Epithelial cell of esophagus (primary cell): ENCODE data around the gene KRTAP5-5.

ENCODE experiments used
- DNase-seq: peaks from one replicate; pipeline ENCODE4 v3.0.0; 2010; ENCODE audit warnings: low read depth
- H3K4me3 ChIP-seq: 2 replicates; pipeline ENCODE4 v1.5.1; 2011; ENCODE audit warnings: mild to moderate bottlenecking, low read length, control low read depth
- TF ChIP-seq, protein P1 (sequence below): IDR thresholded peaks from 2 replicates; pipeline ENCODE4 v1.5.1; 2011; ENCODE audit warnings: low read depth, mild to moderate bottlenecking, low read length, control low read depth, inconsistent platforms; ENCODE audit not compliant: insufficient read depth; ENCODE audit errors: missing control alignments

Gene KRTAP5-5

DNA sequence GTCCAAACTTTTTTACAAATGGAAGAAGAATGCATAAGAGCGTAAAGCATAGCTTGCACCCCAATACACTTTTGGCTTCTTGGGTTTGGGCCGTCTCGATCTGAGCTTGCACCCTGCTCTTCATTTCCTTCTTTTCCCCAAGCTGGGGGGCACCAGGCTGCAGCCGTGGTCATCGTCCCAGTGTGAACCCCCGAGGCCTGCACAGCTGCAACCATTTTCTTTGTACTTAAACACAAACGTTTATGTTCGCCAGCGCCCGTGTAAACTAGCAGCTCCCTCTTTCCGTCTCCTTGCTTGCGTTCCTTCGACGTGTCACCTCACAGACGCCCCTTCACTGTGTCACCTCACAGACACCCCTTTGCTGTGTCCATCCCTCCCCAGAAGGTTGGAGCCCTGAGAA is 10.1 kb downstream of the KRTAP5-5 start:
- no peak overlapping the region for H3K4me3 ChIP-seq
- no peak for DNase-seq
- TF ChIP-seq, protein P1, sequence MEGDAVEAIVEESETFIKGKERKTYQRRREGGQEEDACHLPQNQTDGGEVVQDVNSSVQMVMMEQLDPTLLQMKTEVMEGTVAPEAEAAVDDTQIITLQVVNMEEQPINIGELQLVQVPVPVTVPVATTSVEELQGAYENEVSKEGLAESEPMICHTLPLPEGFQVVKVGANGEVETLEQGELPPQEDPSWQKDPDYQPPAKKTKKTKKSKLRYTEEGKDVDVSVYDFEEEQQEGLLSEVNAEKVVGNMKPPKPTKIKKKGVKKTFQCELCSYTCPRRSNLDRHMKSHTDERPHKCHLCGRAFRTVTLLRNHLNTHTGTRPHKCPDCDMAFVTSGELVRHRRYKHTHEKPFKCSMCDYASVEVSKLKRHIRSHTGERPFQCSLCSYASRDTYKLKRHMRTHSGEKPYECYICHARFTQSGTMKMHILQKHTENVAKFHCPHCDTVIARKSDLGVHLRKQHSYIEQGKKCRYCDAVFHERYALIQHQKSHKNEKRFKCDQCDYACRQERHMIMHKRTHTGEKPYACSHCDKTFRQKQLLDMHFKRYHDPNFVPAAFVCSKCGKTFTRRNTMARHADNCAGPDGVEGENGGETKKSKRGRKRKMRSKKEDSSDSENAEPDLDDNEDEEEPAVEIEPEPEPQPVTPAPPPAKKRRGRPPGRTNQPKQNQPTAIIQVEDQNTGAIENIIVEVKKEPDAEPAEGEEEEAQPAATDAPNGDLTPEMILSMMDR = no peak

DNA sequence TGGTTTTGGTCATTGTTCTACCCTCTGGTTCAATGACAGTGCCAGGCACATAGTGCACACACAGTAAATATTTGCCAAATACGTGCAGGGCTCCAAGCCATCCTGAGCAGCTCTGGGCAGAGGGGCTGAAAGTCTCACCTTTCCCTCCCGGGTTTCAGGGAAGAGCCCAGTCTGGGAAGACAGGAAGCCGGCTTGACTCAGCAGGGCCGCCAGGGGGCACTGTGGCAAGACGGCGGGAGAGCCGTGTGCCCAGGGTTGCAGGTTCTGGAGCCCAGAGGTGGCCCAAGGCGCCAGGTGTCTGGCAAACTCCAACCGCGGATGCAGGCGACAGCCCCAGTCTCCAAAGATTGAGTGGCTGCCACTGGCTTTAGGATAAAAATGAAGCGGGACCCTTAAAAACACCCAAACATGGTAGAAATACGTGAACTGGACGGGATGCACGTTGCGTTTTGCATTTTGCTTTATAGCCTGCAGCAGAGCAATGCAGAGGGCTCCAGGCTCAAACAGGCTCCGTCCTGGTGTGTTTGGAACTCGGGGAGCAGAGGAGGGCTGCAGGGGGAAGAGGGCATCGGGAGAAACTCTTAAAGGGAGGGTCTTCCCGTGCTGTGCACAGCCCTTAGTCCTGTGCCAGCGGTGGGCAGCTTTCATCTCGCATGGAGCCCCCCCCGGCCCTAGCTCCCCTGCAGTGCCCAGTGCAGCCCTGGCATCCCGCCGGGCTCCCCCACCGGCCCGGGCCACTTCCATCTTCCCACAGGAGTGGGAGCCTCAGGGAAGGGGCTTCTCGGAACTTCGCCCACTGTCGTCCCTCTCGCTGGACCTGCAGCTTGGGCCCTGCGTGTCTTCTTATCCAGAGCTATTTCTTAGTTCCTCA is 10.7 kb downstream of the KRTAP5-5 start:
- no peak overlapping the region for H3K4me3 ChIP-seq
- peak; percentile 48 for DNase-seq
- TF ChIP-seq, protein P1 = peak; percentile 75

DNA sequence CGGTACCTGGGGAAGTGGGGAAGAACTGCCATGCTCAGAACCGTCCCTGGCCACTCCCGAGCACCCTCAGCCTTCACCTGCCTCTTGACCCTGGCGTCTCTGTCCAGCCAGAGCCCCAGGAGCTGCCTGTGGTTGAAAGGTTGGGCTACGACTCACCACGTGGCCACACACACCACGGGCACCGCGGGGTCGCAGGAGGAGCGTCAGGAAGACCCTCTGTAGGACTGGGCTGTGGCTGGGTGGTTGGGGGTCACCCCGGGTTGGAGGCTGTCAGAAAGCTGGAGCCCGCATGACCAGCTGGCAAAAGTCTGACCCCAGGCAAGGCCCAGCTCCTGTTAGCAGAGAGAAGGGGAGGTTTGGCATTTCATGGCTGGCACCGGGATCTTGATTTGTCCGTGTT is 11.5 kb downstream of the KRTAP5-5 start:
- no peak for DNase-seq
- TF ChIP-seq, protein P1 = no peak
- H3K4me3 ChIP-seq = no peak overlapping the region

DNA sequence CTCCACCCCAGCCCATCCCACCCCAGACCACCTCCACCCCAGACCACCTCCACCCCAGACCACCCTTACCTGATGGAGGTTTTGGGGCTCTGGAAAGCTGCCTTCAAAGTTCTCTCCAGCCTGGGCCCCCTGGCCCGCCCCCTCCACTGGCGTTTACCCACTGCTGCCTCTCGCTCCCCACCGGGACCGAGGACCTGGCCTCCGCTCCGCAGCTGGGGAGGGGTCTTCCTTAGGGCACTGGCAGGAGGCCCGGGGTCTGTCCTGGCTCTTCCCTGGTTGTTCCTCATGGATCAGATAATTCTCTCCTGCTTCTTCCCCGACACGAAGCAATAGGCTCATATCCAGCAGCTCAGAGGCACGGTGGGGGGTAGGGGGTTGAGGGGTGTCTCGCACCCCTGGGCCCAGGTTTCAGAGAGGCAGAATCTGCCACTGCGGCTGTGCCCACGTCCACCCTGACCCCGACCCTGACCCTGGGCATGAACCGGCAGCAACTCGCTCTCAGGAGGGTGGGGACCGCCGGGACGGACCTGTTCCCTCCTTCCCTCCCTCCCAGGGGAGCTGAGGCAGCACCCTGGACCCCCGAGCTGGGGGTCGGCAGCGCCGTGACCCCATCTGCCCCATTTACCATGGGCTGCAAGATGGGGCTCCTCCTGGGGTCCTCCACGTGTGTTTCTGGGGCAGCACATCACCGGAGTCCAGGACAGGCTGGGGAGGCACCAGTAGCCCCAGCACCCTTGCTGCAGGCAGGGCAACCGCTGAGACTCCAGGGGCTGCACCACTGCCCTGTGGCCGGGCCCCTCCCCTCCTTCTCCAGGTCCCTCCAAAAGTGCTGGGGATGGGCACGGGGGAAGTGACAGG is 12.9 kb downstream of the KRTAP5-5 start:
- H3K4me3 ChIP-seq = no peak overlapping the region
- TF ChIP-seq, protein P1 = no peak
- no peak for DNase-seq

DNA sequence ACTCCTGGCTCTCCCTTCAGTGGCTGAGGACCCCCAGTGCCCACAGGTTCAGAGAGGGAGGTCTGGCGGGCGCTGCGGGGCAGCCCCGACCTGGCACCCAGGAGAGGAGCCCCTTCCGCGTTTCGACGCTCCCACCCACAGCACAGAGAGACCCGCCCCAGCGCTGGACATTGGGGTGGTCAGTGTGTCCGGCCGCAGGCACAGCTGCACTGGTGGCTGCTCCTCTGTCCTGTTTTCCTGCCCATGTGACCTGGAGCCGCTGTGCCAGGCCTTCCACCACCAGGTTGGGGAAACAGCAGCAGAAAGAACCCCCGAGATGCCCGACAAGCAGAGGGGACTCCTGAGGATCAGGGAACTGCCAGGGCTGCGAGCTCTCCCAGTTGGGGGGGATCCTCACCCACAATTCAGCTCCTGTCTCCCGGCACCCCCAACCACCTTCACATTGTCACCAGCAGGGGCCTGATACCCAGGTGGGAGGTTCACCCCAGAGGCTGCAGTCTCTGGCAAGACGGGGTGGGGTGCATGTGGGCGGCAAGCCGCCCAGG is 13.6 kb downstream of the KRTAP5-5 start:
- no peak for DNase-seq
- TF ChIP-seq, protein P1 = no peak
- no peak overlapping the region for H3K4me3 ChIP-seq

DNA sequence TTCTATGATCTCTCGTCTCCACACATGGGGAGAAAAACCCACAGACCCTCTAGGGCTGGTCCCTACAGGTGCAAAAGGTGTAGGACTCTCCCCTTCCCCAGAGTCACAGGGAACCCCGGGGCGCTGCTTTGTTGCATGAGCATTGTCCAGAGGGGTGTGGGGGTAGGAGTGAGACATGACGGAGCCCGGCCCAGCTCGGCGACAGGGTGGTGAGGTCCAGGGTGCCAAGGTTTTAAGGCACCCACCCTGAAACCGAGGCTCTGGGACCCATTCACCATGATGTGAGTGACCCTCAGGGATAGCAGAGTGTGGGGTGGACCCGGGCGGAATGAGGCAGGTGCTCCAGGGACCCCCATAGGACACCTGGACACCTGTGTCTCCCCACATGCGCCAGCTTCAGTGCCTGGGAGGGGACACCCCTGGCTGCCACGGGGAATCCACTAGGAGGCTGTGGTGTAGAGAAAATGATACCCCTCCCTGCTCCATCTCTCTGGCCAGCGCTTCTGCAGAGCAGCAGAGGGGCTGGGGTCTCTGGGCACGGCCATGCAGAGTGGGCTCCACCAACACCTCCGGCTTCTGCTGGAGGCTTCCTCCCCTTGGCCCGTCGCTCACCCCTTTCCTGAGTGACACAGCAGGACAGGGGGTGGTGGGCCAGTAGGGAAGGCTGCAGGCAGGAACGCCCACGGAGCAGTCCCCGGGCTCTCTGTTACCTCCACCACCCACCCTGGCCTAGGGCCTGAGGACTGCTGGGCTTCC is 15.2 kb downstream of the KRTAP5-5 start:
- TF ChIP-seq, protein P1 = no peak
- DNase-seq = no peak

More for the DNA sequence above, 15.2 kb downstream of the KRTAP5-5 start:
- no peak overlapping the region for H3K4me3 ChIP-seq
